ENCODE measurements around the gene TAF11L5. TPM values are rescaled to one million over a fixed set of nuclear protein-coding genes. Genes with fewer than 3 reads are reported as not detected.
"Not testable (repeated sequence)": the region's sequence is repeated elsewhere in the genome, so short reads cannot be mapped to it uniquely, and the experiment has no call there.

Gene TAF11L5
- total and polyA plus RNA-seq, 9 of the 15 experiments (the other 6 are each of a cell fraction or from before 2014, with no cell fraction given): 0.20 to 3.7 (median 0.41) TPM; not detected in 3

- in situ Hi-C loops (cut with MboI): loop anchor here (5.0 kb wide), 1 partner anchor 81 kb away; no protein-coding TSS in a partner anchor
- H3K36me3 ChIP-seq (ENCODE audit: control insufficient read depth, insufficient read depth, low read length); H4K20me1 ChIP-seq (replicated peaks; ENCODE audit: control insufficient read depth, insufficient read depth, low read length); H3K9ac ChIP-seq (ENCODE audit: insufficient read depth in 1 of 2, low read depth in 2 of 2, low read length in 2 of 2); H3K27ac ChIP-seq (ENCODE audit: extremely low read depth, low read depth, low read length); H2AFZ ChIP-seq (ENCODE audit: low read depth, low read length); intact Hi-C loops (cut with micrococcal nuclease); POLR2A ChIA-PET; H3K4me2 ChIP-seq (ENCODE audit: insufficient read depth, low read length); H3K9me1 ChIP-seq (ENCODE audit: control insufficient read depth, insufficient read depth, low read length); DNase-seq (ENCODE audit: extremely low read depth in 1 of 4, low spot score in 3 of 4); H3K4me1 ChIP-seq (replicated peaks in 1 of 2; ENCODE audit: control insufficient read depth in 2 of 2, insufficient read depth in 2 of 2, low read length in 2 of 2); ATAC-seq; BruUV-seq (replicated peaks); H3K27me3 ChIP-seq (ENCODE audit: control insufficient read depth in 2 of 2, insufficient read depth in 2 of 2, low read length in 2 of 2); FAIRE-seq; CTCF ChIA-PET (ENCODE audit: low intra/inter-chr PET ratio); H3K79me2 ChIP-seq (ENCODE audit: control insufficient read depth, insufficient read depth, low read length); H3K9me3 ChIP-seq (replicated peaks; ENCODE audit: control insufficient read depth, insufficient read depth, low read depth, low read length); H3K4me3 ChIP-seq: not testable (repeated sequence)
- TF ChIP-seq RNF2 (IDR thresholded peaks at IDR 0.05): peak; percentile 59; the same call in 1 of the 2 replicates
- 1% methylated on average over 9 of the region's 17 CpGs for WGBS (ENCODE audit: insufficient coverage, low coverage, missing lambda C conversion rate)
Observed at GRCh38 chr5:17526504-17526903, 1.5 kb downstream of the TAF11L5 start.

- FAIRE-seq; BruUV-seq (replicated peaks); H3K4me2 ChIP-seq (ENCODE audit: insufficient read depth, low read length); H3K9me3 ChIP-seq (replicated peaks; ENCODE audit: control insufficient read depth, insufficient read depth, low read depth, low read length); H3K4me3 ChIP-seq; POLR2A ChIA-PET; H3K9me1 ChIP-seq (ENCODE audit: control insufficient read depth, insufficient read depth, low read length); H4K20me1 ChIP-seq (replicated peaks; ENCODE audit: control insufficient read depth, insufficient read depth, low read length); H3K4me1 ChIP-seq (replicated peaks in 1 of 2; ENCODE audit: control insufficient read depth in 2 of 2, insufficient read depth in 2 of 2, low read length in 2 of 2); H3K27ac ChIP-seq (ENCODE audit: extremely low read depth, low read depth, low read length); DNase-seq (ENCODE audit: extremely low read depth in 1 of 4, low spot score in 3 of 4); H3K36me3 ChIP-seq (ENCODE audit: control insufficient read depth, insufficient read depth, low read length); intact Hi-C loops (cut with micrococcal nuclease); H3K9ac ChIP-seq (ENCODE audit: insufficient read depth in 1 of 2, low read depth in 2 of 2, low read length in 2 of 2); H2AFZ ChIP-seq (ENCODE audit: low read depth, low read length); H3K27me3 ChIP-seq (ENCODE audit: control insufficient read depth in 2 of 2, insufficient read depth in 2 of 2, low read length in 2 of 2); H3K79me2 ChIP-seq (ENCODE audit: control insufficient read depth, insufficient read depth, low read length); ATAC-seq; CTCF ChIA-PET (ENCODE audit: low intra/inter-chr PET ratio): not testable (repeated sequence)
- no CpG with 5 or more reads among the region's 15 CpGs for WGBS (ENCODE audit: insufficient coverage, low coverage, missing lambda C conversion rate)
- in situ Hi-C loops (cut with MboI): loop anchor here (5.0 kb wide), 1 partner anchor 79 kb away; no protein-coding TSS in a partner anchor
Observed at GRCh38 chr5:17528369-17528768, 3.3 kb downstream of the TAF11L5 start, which contains the start of gene TAF11L6. TAF11L6 (plus strand) TSS chr5:17528669.

Small RNA genes lying within 50 kb of the gene (small RNA-seq; reads per million reads assigned to genes)
- gene AC106774.3: not detected

Other genes starting within 250 kb of the TAF11L5 start
Only the 7 nearest of the 12 such genes appear.
- gene TAF11L2, start 27.0 kb upstream of the TAF11L5 start, total RNA-seq (2014; rRNA removed): not detected in 2 replicates
- not detected in 2 replicates for gene TAF11L2, start 27.0 kb upstream of the TAF11L5 start, total RNA-seq (2014; rRNA removed; fragmentation: Illumina TruSeq; extraction: Trizol)
- not detected in 2 replicates for gene TAF11L2, start 27.0 kb upstream of the TAF11L5 start, total RNA-seq (2015; rRNA removed; fragmentation: Illumina TruSeq; extraction: Trizol)
- not detected in 2 replicates for gene TAF11L2, start 27.0 kb upstream of the TAF11L5 start, total RNA-seq (2021)
- not detected in 2 replicates for gene TAF11L2, start 27.0 kb upstream of the TAF11L5 start, polyA plus RNA-seq (2011; rRNA removed)
- not detected in 2 replicates for gene TAF11L2, start 27.0 kb upstream of the TAF11L5 start, polyA plus RNA-seq (2014; fragmentation: Illumina TruSeq; extraction: Trizol)
- gene TAF11L2, start 27.0 kb upstream of the TAF11L5 start, polyA plus RNA-seq (2014; fragmentation: Nextera tagmentation; extraction: Ambion mirVana): not detected
- gene TAF11L2, start 27.0 kb upstream of the TAF11L5 start, polyA plus RNA-seq (2014; rRNA removed): not detected in 2 replicates
- not detected in 2 replicates for gene TAF11L3, start 6.9 kb upstream of the TAF11L5 start, total RNA-seq (2014; rRNA removed)
- gene TAF11L3, start 6.9 kb upstream of the TAF11L5 start, total RNA-seq (2014; rRNA removed; fragmentation: Illumina TruSeq; extraction: Trizol): not detected in 2 replicates
- not detected in 2 replicates for gene TAF11L3, start 6.9 kb upstream of the TAF11L5 start, total RNA-seq (2015; rRNA removed; fragmentation: Illumina TruSeq; extraction: Trizol)
- not detected in 2 replicates for gene TAF11L3, start 6.9 kb upstream of the TAF11L5 start, total RNA-seq (2021)
- not detected in 2 replicates for gene TAF11L3, start 6.9 kb upstream of the TAF11L5 start, polyA plus RNA-seq (2011; rRNA removed)
- not detected in 2 replicates for gene TAF11L3, start 6.9 kb upstream of the TAF11L5 start, polyA plus RNA-seq (2014; fragmentation: Illumina TruSeq; extraction: Trizol)
- not detected for gene TAF11L3, start 6.9 kb upstream of the TAF11L5 start, polyA plus RNA-seq (2014; fragmentation: Nextera tagmentation; extraction: Ambion mirVana)
- 0.20 TPM in 1 of 2 replicates, not detected in the other for gene TAF11L3, start 6.9 kb upstream of the TAF11L5 start, polyA plus RNA-seq (2014; rRNA removed)
- not detected in 2 replicates for gene TAF11L4, start 3.4 kb upstream of the TAF11L5 start, total RNA-seq (2014; rRNA removed)
- not detected in 2 replicates for gene TAF11L4, start 3.4 kb upstream of the TAF11L5 start, total RNA-seq (2014; rRNA removed; fragmentation: Illumina TruSeq; extraction: Trizol)
- gene TAF11L4, start 3.4 kb upstream of the TAF11L5 start, total RNA-seq (2015; rRNA removed; fragmentation: Illumina TruSeq; extraction: Trizol): not detected in 2 replicates
- gene TAF11L4, start 3.4 kb upstream of the TAF11L5 start, total RNA-seq (2021): not detected in 2 replicates
- gene TAF11L4, start 3.4 kb upstream of the TAF11L5 start, polyA plus RNA-seq (2011; rRNA removed): not detected in 2 replicates
- not detected in 2 replicates for gene TAF11L4, start 3.4 kb upstream of the TAF11L5 start, polyA plus RNA-seq (2014; fragmentation: Illumina TruSeq; extraction: Trizol)
- gene TAF11L4, start 3.4 kb upstream of the TAF11L5 start, polyA plus RNA-seq (2014; fragmentation: Nextera tagmentation; extraction: Ambion mirVana): not detected
- not detected in 2 replicates for gene TAF11L4, start 3.4 kb upstream of the TAF11L5 start, polyA plus RNA-seq (2014; rRNA removed)
- gene TAF11L6, start 3.4 kb downstream of the TAF11L5 start, total RNA-seq (2014; rRNA removed): not detected in 2 replicates
- gene TAF11L6, start 3.4 kb downstream of the TAF11L5 start, total RNA-seq (2014; rRNA removed; fragmentation: Illumina TruSeq; extraction: Trizol): not detected in 2 replicates
- gene TAF11L6, start 3.4 kb downstream of the TAF11L5 start, total RNA-seq (2015; rRNA removed; fragmentation: Illumina TruSeq; extraction: Trizol): not detected in 2 replicates
- gene TAF11L6, start 3.4 kb downstream of the TAF11L5 start, total RNA-seq (2021): not detected in 2 replicates
- gene TAF11L6, start 3.4 kb downstream of the TAF11L5 start, polyA plus RNA-seq (2011; rRNA removed): not detected in 2 replicates
- not detected in 2 replicates for gene TAF11L6, start 3.4 kb downstream of the TAF11L5 start, polyA plus RNA-seq (2014; fragmentation: Illumina TruSeq; extraction: Trizol)
- gene TAF11L6, start 3.4 kb downstream of the TAF11L5 start, polyA plus RNA-seq (2014; fragmentation: Nextera tagmentation; extraction: Ambion mirVana): not detected
- gene TAF11L6, start 3.4 kb downstream of the TAF11L5 start, polyA plus RNA-seq (2014; rRNA removed): not detected in 2 replicates
- not detected in 2 replicates for gene TAF11L7, start 60.5 kb downstream of the TAF11L5 start, total RNA-seq (2014; rRNA removed)
- not detected in 2 replicates for gene TAF11L7, start 60.5 kb downstream of the TAF11L5 start, total RNA-seq (2014; rRNA removed; fragmentation: Illumina TruSeq; extraction: Trizol)
- not detected in 2 replicates for gene TAF11L7, start 60.5 kb downstream of the TAF11L5 start, total RNA-seq (2015; rRNA removed; fragmentation: Illumina TruSeq; extraction: Trizol)
- gene TAF11L7, start 60.5 kb downstream of the TAF11L5 start, total RNA-seq (2021): not detected in 2 replicates
- gene TAF11L7, start 60.5 kb downstream of the TAF11L5 start, polyA plus RNA-seq (2011; rRNA removed): 1.9 TPM in 1 of 2 replicates, not detected in the other
- gene TAF11L7, start 60.5 kb downstream of the TAF11L5 start, polyA plus RNA-seq (2014; fragmentation: Illumina TruSeq; extraction: Trizol): not detected in 2 replicates
- gene TAF11L7, start 60.5 kb downstream of the TAF11L5 start, polyA plus RNA-seq (2014; fragmentation: Nextera tagmentation; extraction: Ambion mirVana): under 1 TPM in 1 of 2 experiments, not detected in 1; 0.27 TPM
- gene TAF11L7, start 60.5 kb downstream of the TAF11L5 start, polyA plus RNA-seq (2014; rRNA removed): 0.20 TPM in 1 of 2 replicates, not detected in the other
- gene TAF11L8, start 65.7 kb downstream of the TAF11L5 start, total RNA-seq (2014; rRNA removed): not detected in 2 replicates
- not detected in 2 replicates for gene TAF11L8, start 65.7 kb downstream of the TAF11L5 start, total RNA-seq (2014; rRNA removed; fragmentation: Illumina TruSeq; extraction: Trizol)
- gene TAF11L8, start 65.7 kb downstream of the TAF11L5 start, total RNA-seq (2015; rRNA removed; fragmentation: Illumina TruSeq; extraction: Trizol): not detected in 2 replicates
- gene TAF11L8, start 65.7 kb downstream of the TAF11L5 start, total RNA-seq (2021): not detected in 2 replicates
- gene TAF11L8, start 65.7 kb downstream of the TAF11L5 start, polyA plus RNA-seq (2011; rRNA removed): not detected in 2 replicates
- gene TAF11L8, start 65.7 kb downstream of the TAF11L5 start, polyA plus RNA-seq (2014; fragmentation: Illumina TruSeq; extraction: Trizol): not detected in 2 replicates
- not detected for gene TAF11L8, start 65.7 kb downstream of the TAF11L5 start, polyA plus RNA-seq (2014; fragmentation: Nextera tagmentation; extraction: Ambion mirVana)
- not detected in 2 replicates for gene TAF11L8, start 65.7 kb downstream of the TAF11L5 start, polyA plus RNA-seq (2014; rRNA removed)
- 0.57 and 0.68 TPM in 2 replicates for gene TAF11L9, start 69.2 kb downstream of the TAF11L5 start, total RNA-seq (2014; rRNA removed)
- gene TAF11L9, start 69.2 kb downstream of the TAF11L5 start, total RNA-seq (2014; rRNA removed; fragmentation: Illumina TruSeq; extraction: Trizol): 0.29 TPM in 1 of 2 replicates, not detected in the other
- gene TAF11L9, start 69.2 kb downstream of the TAF11L5 start, total RNA-seq (2015; rRNA removed; fragmentation: Illumina TruSeq; extraction: Trizol): not detected in 2 replicates
- gene TAF11L9, start 69.2 kb downstream of the TAF11L5 start, total RNA-seq (2021): 0.53 TPM in 1 of 2 replicates, not detected in the other
- gene TAF11L9, start 69.2 kb downstream of the TAF11L5 start, polyA plus RNA-seq (2011; rRNA removed): not detected in 2 replicates
- not detected in 2 replicates for gene TAF11L9, start 69.2 kb downstream of the TAF11L5 start, polyA plus RNA-seq (2014; fragmentation: Illumina TruSeq; extraction: Trizol)
- gene TAF11L9, start 69.2 kb downstream of the TAF11L5 start, polyA plus RNA-seq (2014; fragmentation: Nextera tagmentation; extraction: Ambion mirVana): under 1 TPM in 1 of 2 experiments, not detected in 1; 0.27 TPM
- 0.20 TPM in 1 of 2 replicates, not detected in the other for gene TAF11L9, start 69.2 kb downstream of the TAF11L5 start, polyA plus RNA-seq (2014; rRNA removed)